ENCODE data around the gene KLB. TPM values are rescaled to one million over a fixed set of nuclear protein-coding genes. Genes with fewer than 3 reads are reported as not detected.

Gene KLB
- polyA plus RNA-seq, 1 donor (not counting 4 experiments of a cell fraction or from before 2014, with no cell fraction given): not detected

DNA sequence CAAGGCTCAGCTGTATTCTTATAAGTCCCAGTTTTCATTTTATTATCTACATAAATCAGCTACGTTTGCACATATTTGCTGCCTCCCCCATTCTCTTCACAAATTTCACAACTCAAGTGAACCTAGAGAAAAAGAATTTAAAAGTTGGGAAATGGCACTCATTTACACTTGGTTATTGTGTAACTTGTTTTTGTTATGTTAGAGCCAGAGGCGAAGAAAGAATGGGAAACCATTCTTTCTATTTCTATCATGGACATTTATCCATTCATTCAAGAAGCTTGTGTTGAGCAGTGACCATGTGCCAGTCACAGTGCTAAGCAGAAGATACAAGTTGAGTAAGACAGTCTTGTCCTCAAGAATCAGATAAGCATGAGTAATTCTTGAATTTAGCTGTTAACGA, 65.7 kb downstream of the KLB start:
- Histone ChIP-seq H3K27me3 (ENCODE audit: control insufficient read depth, extremely low read depth, insufficient read depth, low read length) (no peaks in the 10 kb centered on the region), H3K4me2 (ENCODE audit: control insufficient read depth, extremely low read depth, insufficient read depth, low read depth, low read length) (no peak overlapping the region), H3K4me1 (ENCODE audit: control insufficient read depth, extremely low read depth, insufficient read depth, low read length) (no peaks in the 10 kb centered on the region), H3K9me3 (ENCODE audit: control insufficient read depth, low read depth, low read length) (no peaks in the 10 kb centered on the region), H3K4me3 (ENCODE audit: control insufficient read depth in 2 of 3, extremely low read depth in 1 of 3, insufficient read depth in 2 of 3, low read depth in 1 of 3, low read length in 3 of 3) (no peak overlapping the region), H2AFZ (ENCODE audit: control insufficient read depth, low read length) (no peak overlapping the region), H4K20me1 (ENCODE audit: control insufficient read depth, extremely low read depth, insufficient read depth, low read length) (no peaks in the 10 kb centered on the region), H3K9me1 (ENCODE audit: control insufficient read depth, extremely low read depth, insufficient read depth, low read length) (no peaks in the 10 kb centered on the region), H3K27ac (ENCODE audit: control insufficient read depth, insufficient read depth, low read length) (no peak overlapping the region), H3K79me2 (ENCODE audit: control insufficient read depth, insufficient read depth, low read length) (no peaks in the 10 kb centered on the region), H3K9ac (ENCODE audit: control insufficient read depth, extremely low read depth, insufficient read depth, low read length) (no peak overlapping the region), H3K36me3 (ENCODE audit: control insufficient read depth in 2 of 2, extremely low read depth in 1 of 2, insufficient read depth in 2 of 2, low read length in 2 of 2) (peaks cover 6 to 24% of the 10 kb centered on the region in 2 experiments)
- TF ChIP-seq, protein P1, sequence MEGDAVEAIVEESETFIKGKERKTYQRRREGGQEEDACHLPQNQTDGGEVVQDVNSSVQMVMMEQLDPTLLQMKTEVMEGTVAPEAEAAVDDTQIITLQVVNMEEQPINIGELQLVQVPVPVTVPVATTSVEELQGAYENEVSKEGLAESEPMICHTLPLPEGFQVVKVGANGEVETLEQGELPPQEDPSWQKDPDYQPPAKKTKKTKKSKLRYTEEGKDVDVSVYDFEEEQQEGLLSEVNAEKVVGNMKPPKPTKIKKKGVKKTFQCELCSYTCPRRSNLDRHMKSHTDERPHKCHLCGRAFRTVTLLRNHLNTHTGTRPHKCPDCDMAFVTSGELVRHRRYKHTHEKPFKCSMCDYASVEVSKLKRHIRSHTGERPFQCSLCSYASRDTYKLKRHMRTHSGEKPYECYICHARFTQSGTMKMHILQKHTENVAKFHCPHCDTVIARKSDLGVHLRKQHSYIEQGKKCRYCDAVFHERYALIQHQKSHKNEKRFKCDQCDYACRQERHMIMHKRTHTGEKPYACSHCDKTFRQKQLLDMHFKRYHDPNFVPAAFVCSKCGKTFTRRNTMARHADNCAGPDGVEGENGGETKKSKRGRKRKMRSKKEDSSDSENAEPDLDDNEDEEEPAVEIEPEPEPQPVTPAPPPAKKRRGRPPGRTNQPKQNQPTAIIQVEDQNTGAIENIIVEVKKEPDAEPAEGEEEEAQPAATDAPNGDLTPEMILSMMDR (optimal IDR thresholded peaks at IDR 0.05 in 1 of 3, IDR thresholded peaks at IDR 0.05 in 1 of 3, conservative IDR thresholded peaks at IDR 0.05 in 1 of 3; ENCODE audit: extremely low read depth in 1 of 3, insufficient read depth in 2 of 3, low read length in 3 of 3): no peak
- no peak for TF ChIP-seq EZH2 (IDR thresholded peaks at IDR 0.05; ENCODE audit: low read length)
- no peak for DNase-seq (ENCODE audit: low read depth, low spot score)
- dilution Hi-C loops (cut with MboI; ENCODE audit: extremely low pct_ligation_motif_present, low sequenced_read_pairs): no loop called here
- FAIRE-seq: no peak

DNA sequence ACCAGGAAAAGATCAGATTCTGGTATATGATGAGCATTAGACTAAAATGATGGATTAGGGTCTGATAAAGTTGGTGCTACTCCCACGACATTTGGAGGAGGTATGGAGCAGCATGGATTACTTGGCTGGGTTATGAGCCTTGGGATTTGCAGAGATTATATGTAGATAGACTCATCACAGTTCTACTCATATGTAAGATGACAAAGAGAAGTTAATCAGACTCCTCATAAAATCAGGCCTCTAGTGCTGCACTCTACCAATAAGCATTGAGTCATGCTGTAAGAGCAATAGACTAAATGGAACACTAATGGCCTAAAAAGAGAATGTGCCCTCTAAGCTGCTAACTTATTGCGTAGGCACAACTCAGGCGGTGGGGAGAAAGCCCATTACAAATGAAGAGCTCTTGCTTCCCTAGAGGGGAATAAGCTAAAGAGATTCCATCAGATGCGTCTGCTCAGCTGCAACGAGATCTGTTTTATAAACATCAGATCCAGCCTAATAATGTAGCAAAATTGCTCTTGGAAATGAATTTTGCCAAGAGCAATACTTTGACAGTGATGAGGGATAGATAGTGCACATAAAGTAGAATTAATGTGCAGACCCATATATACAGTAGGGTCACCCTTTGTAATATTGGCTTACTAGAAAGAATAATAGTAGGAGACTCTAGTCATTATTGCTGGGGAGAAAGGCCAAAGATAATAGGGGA, 69.6 kb downstream of the KLB start:
- Histone ChIP-seq H3K79me2 (ENCODE audit: control insufficient read depth, insufficient read depth, low read length) (no peaks in the 10 kb centered on the region), H3K27me3 (ENCODE audit: control insufficient read depth, extremely low read depth, insufficient read depth, low read length) (no peaks in the 10 kb centered on the region), H3K27ac (ENCODE audit: control insufficient read depth, insufficient read depth, low read length) (no peak overlapping the region), H3K9me3 (ENCODE audit: control insufficient read depth, low read depth, low read length) (no peaks in the 10 kb centered on the region), H3K9ac (ENCODE audit: control insufficient read depth, extremely low read depth, insufficient read depth, low read length) (no peak overlapping the region), H2AFZ (ENCODE audit: control insufficient read depth, low read length) (no peak overlapping the region), H3K4me1 (ENCODE audit: control insufficient read depth, extremely low read depth, insufficient read depth, low read length) (no peaks in the 10 kb centered on the region), H3K4me3 (ENCODE audit: control insufficient read depth in 2 of 3, extremely low read depth in 1 of 3, insufficient read depth in 2 of 3, low read depth in 1 of 3, low read length in 3 of 3) (no peak overlapping the region), H3K9me1 (ENCODE audit: control insufficient read depth, extremely low read depth, insufficient read depth, low read length) (no peaks in the 10 kb centered on the region), H3K4me2 (ENCODE audit: control insufficient read depth, extremely low read depth, insufficient read depth, low read depth, low read length) (no peak overlapping the region), H3K36me3 (ENCODE audit: control insufficient read depth in 2 of 2, extremely low read depth in 1 of 2, insufficient read depth in 2 of 2, low read length in 2 of 2) (peaks cover 3 to 4% of the 10 kb centered on the region in 2 experiments), H4K20me1 (ENCODE audit: control insufficient read depth, extremely low read depth, insufficient read depth, low read length) (no peaks in the 10 kb centered on the region)
- DNase-seq (ENCODE audit: low read depth, low spot score) (no peak), FAIRE-seq (peak; percentile 36)
- TF ChIP-seq EZH2 (IDR thresholded peaks at IDR 0.05; ENCODE audit: low read length): no peak
- TF ChIP-seq, protein P1 (optimal IDR thresholded peaks at IDR 0.05 in 1 of 3, IDR thresholded peaks at IDR 0.05 in 1 of 3, conservative IDR thresholded peaks at IDR 0.05 in 1 of 3; ENCODE audit: extremely low read depth in 1 of 3, insufficient read depth in 2 of 3, low read length in 3 of 3): no peak
- dilution Hi-C loops (cut with MboI; ENCODE audit: extremely low pct_ligation_motif_present, low sequenced_read_pairs): no loop called here
